Osteoblast (primary cell): ENCODE data around the gene HEATR3. TPM values are rescaled to one million over a fixed set of nuclear protein-coding genes. Genes with fewer than 3 reads are reported as not detected.

Experiments
- DNase-seq: peaks from one replicate; pipeline ENCODE4 v3.0.0; 2011; ENCODE audit warnings: low spot score, mixed read lengths; ENCODE audit not compliant: insufficient read length; ENCODE audit errors: missing footprints
- H2AFZ ChIP-seq: 2 replicates; pipeline ENCODE4 v1.6.0; 2011; ENCODE audit warnings: mild to moderate bottlenecking, low read length
- H3K27ac ChIP-seq: 2 replicates; pipeline ENCODE4 v1.5.1; 2011; ENCODE audit warnings: mild to moderate bottlenecking, low read depth, low read length, moderate library complexity
- H3K27me3 ChIP-seq: 2 replicates; pipeline ENCODE4 v1.6.0; 2012; ENCODE audit warnings: mild to moderate bottlenecking, control low read depth, inconsistent platforms, low read length, moderate library complexity; ENCODE audit not compliant: insufficient read depth
- H3K36me3 ChIP-seq: 2 replicates; pipeline ENCODE4 v1.5.1; 2011; ENCODE audit warnings: mild to moderate bottlenecking, low read length, control low read depth, moderate library complexity; ENCODE audit not compliant: insufficient read depth
- H3K4me1 ChIP-seq: 2 replicates; pipeline ENCODE4 v1.5.1; 2011; ENCODE audit warnings: mild to moderate bottlenecking, low read length, control low read depth, moderate library complexity; ENCODE audit not compliant: insufficient read depth
- H3K4me2 ChIP-seq: 2 replicates; pipeline ENCODE4 v1.6.0; 2011; ENCODE audit warnings: mild to moderate bottlenecking, low read length; ENCODE audit not compliant: insufficient read depth
- H3K4me3 ChIP-seq: fragments of 200-600 bp; sonication (generic); 3 replicates; pipeline ENCODE4 v1.5.1; 2012; ENCODE audit warnings: mild to moderate bottlenecking, low read length, inconsistent platforms; ENCODE audit not compliant: insufficient read depth
- H3K79me2 ChIP-seq: 2 replicates; pipeline ENCODE4 v1.6.0; 2012; ENCODE audit warnings: mild to moderate bottlenecking, low read length, control low read depth, inconsistent platforms; ENCODE audit not compliant: insufficient read depth
- H3K9me3 ChIP-seq: 2 replicates; pipeline ENCODE4 v1.5.1; 2011; ENCODE audit warnings: low read depth, low read length, control low read depth
- H4K20me1 ChIP-seq: 2 replicates; pipeline ENCODE4 v1.6.0; 2012; ENCODE audit warnings: mild to moderate bottlenecking, low read length, control low read depth; ENCODE audit not compliant: insufficient read depth
- CTCF ChIP-seq: IDR thresholded peaks from 2 replicates; pipeline ENCODE4 v1.5.1; 2011; ENCODE audit warnings: mild to moderate bottlenecking, low read depth, low read length, moderate library complexity; ENCODE audit errors: extremely low read depth
- total RNA-seq: library from RNA; depleted of rRNA; stranded (reverse); fragments of >200 nt; gene quantifications from 2 replicates; pipeline ENCODE4 v1.2.3, GENCODE V29; 2012

HEATR3 gene
- total RNA-seq, 1 donor: 19.5 TPM

- Histone ChIP-seq H2AFZ (peak overlapping the region; percentile 64), H3K4me2 (no peak overlapping the region), H4K20me1 (no peaks in the 10 kb centered on the region), H3K36me3 (no peaks in the 10 kb centered on the region), H3K79me2 (no peaks in the 10 kb centered on the region), H3K9me3 (no peaks in the 10 kb centered on the region), H3K27ac (no peak overlapping the region), H3K4me1 (no peaks in the 10 kb centered on the region), H3K4me3 (no peak overlapping the region), H3K27me3 (no peaks in the 10 kb centered on the region)
- DNase-seq: no peak
- TF ChIP-seq CTCF: no peak
These were observed 48.8 kb downstream of the HEATR3 start for GRCh38 chr16:50114357-50115129.

DNA sequence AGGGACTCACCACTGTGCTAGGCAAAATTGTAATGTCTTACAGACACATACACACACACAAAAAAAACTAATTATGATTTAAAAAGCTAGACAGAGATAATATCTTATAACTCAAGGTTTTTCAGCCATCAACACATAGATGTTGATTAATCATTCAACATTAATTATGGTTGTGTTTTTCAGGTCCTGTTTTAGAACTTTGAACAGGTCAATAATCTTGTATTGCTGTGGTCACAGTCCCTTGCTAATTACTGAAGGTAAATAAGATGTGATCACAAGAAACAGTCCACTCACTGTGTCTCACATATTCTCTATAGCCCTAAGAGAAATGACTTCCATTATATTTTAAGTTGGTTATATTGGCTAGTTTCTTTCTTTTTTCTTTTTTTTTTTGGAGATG, 54.9 kb downstream of the HEATR3 start:
- no peaks in the 10 kb centered on the region for H3K36me3 ChIP-seq
- TF ChIP-seq CTCF: no peak
- peaks cover 4% of the 10 kb centered on the region for H3K27me3 ChIP-seq
- H3K79me2 ChIP-seq: no peaks in the 10 kb centered on the region
- H3K4me1 ChIP-seq: no peaks in the 10 kb centered on the region
- H2AFZ ChIP-seq: no peak overlapping the region
- H3K4me2 ChIP-seq: no peak overlapping the region
- DNase-seq: no peak
- H4K20me1 ChIP-seq: no peaks in the 10 kb centered on the region
- H3K9me3 ChIP-seq: no peaks in the 10 kb centered on the region
- no peak overlapping the region for H3K4me3 ChIP-seq
- no peak overlapping the region for H3K27ac ChIP-seq

- no peaks in the 10 kb centered on the region for H4K20me1 ChIP-seq
- no peaks in the 10 kb centered on the region for H3K4me1 ChIP-seq
- H3K9me3 ChIP-seq: no peaks in the 10 kb centered on the region
- no peak overlapping the region for H3K4me3 ChIP-seq
- no peak overlapping the region for H2AFZ ChIP-seq
- no peaks in the 10 kb centered on the region for H3K79me2 ChIP-seq
- DNase-seq: no peak
- H3K4me2 ChIP-seq: no peak overlapping the region
- H3K36me3 ChIP-seq: no peaks in the 10 kb centered on the region
- no peak overlapping the region for H3K27ac ChIP-seq
- H3K27me3 ChIP-seq: peaks cover 4% of the 10 kb centered on the region
- no peak for TF ChIP-seq CTCF
These were observed 55.5 kb downstream of the HEATR3 start for GRCh38 chr16:50121278-50121677.

GRCh38 chr16:50121721-50122445, 56.1 kb downstream of the HEATR3 start:
- no peak for DNase-seq
- peaks cover 4% of the 10 kb centered on the region for H3K27me3 ChIP-seq
- TF ChIP-seq CTCF: no peak
- no peaks in the 10 kb centered on the region for H3K9me3 ChIP-seq
- no peaks in the 10 kb centered on the region for H4K20me1 ChIP-seq
- H2AFZ ChIP-seq: no peak overlapping the region
- H3K36me3 ChIP-seq: no peaks in the 10 kb centered on the region
- H3K79me2 ChIP-seq: no peaks in the 10 kb centered on the region
- no peaks in the 10 kb centered on the region for H3K4me1 ChIP-seq
- H3K4me3 ChIP-seq: no peak overlapping the region
- no peak overlapping the region for H3K4me2 ChIP-seq
- H3K27ac ChIP-seq: no peak overlapping the region
